Left renal cortex interstitium (tissue), 4 donors: ENCODE measurements around the gene DAP. TPM values are rescaled to one million over a fixed set of nuclear protein-coding genes. Genes with fewer than 3 reads are reported as not detected.
A peak's percentile ranks its signal among the peaks of the same experiment; 100 is the strongest.
"Not testable (repeated sequence)": the region's sequence is repeated elsewhere in the genome, so short reads cannot be mapped to it uniquely, and the experiment has no call there.

ENCODE experiments used
- DNase-seq, 4 donors: peaks; one replicate each; pipeline ENCODE4 v3.0.0-alpha.2; 2013; ENCODE audit warnings: low read depth in 4 of 4, low spot score in 2 of 4, missing footprints in 1 of 4
- polyA plus RNA-seq, 4 donors: library from polyadenylated mRNA; unstranded; fragments of 120-200 nt; gene quantifications; one replicate each; pipeline ENCODE4 v1.2.1, GENCODE V29; 2013; ENCODE audit not compliant: insufficient read length in 4 of 4

The DAP gene
- polyA plus RNA-seq, 4 donors = 98.3 to 140 (median 126) TPM

- no peak for DNase-seq
Observed at GRCh38 chr5:10660720-10661387, 100.2 kb downstream of the DAP start.

GRCh38 chr5:10660135-10660534 is 100.9 kb downstream of the DAP start:
- DNase-seq = no peak

- no peak for DNase-seq
Observed at GRCh38 chr5:10658265-10658664, 102.8 kb downstream of the DAP start.

GRCh38 chr5:10655972-10656830 is 104.8 kb downstream of the DAP start:
- DNase-seq = no peak

- DNase-seq = no peak
Observed at GRCh38 chr5:10655161-10655971, 105.7 kb downstream of the DAP start.

- no peak for DNase-seq
Observed at GRCh38 chr5:10654566-10654965, 106.5 kb downstream of the DAP start.

GRCh38 chr5:10653751-10654400 is 107.2 kb downstream of the DAP start:
- no peak for DNase-seq

GRCh38 chr5:10653043-10653442 is 108.0 kb downstream of the DAP start:
- no peak for DNase-seq

GRCh38 chr5:10652606-10653005 is 108.4 kb downstream of the DAP start:
- no peak for DNase-seq

- DNase-seq = no peak
Observed at GRCh38 chr5:10652151-10652550, 108.9 kb downstream of the DAP start.

GRCh38 chr5:10649666-10650380 is 111.2 kb downstream of the DAP start:
- DNase-seq = peak in 3 of 4 donors; percentile 20 to 29 (median 23)

GRCh38 chr5:10648806-10649665 is 112.0 kb downstream of the DAP start:
- DNase-seq = no peak

- no peak for DNase-seq
Observed at GRCh38 chr5:10647640-10648039, 113.4 kb downstream of the DAP start.

- DNase-seq = no peak
Observed at GRCh38 chr5:10645671-10646070, 115.4 kb downstream of the DAP start.

- DNase-seq = no peak
Observed at GRCh38 chr5:10645146-10645545, 115.9 kb downstream of the DAP start.

- no peak for DNase-seq
Observed at GRCh38 chr5:10644192-10644591, 116.8 kb downstream of the DAP start.

- DNase-seq = no peak
Observed at GRCh38 chr5:10642367-10642766, 118.7 kb downstream of the DAP start.

GRCh38 chr5:10639846-10640368 is 121.1 kb downstream of the DAP start:
- DNase-seq = no peak

GRCh38 chr5:10638723-10639122 is 122.3 kb downstream of the DAP start:
- not testable (repeated sequence) for DNase-seq
